Measurements from ENCODE around the gene TCEA2. TPM values are rescaled to one million over a fixed set of nuclear protein-coding genes. Genes with fewer than 3 reads are reported as not detected.

The TCEA2 gene
- total and polyA plus RNA-seq, 2 of the 13 experiments (the other 11 are each of a cell fraction or from before 2014, with no cell fraction given) = 28.1 to 33.7 TPM

- no peak for TF ChIP-seq ZNF124 (CRISPR knock-in tag; IDR thresholded peaks at IDR 0.05)
- peak; percentile 53; the same call in 1 of the 2 replicates for TF ChIP-seq PAWR (CRISPR knock-in tag; IDR thresholded peaks at IDR 0.05; ENCODE audit: borderline replicate concordance)
- peak; percentile 21; the same call in 1 of the 2 replicates for TF ChIP-seq PRDM10 (CRISPR knock-in tag; IDR thresholded peaks at IDR 0.05; ENCODE audit: low read depth)
- no peak for TF ChIP-seq ATF2 (CRISPR knock-in tag; IDR thresholded peaks at IDR 0.05)
- no peak for TF ChIP-seq NFE2L2 (IDR thresholded peaks at IDR 0.05; ENCODE audit: low read length)
- TF ChIP-seq DMAP1 (CRISPR knock-in tag; IDR thresholded peaks at IDR 0.05) = no peak; the same call in 1 of the 2 replicates
- peak; percentile 15 for TF ChIP-seq ZNF572 (CRISPR knock-in tag; IDR thresholded peaks at IDR 0.05)
- TF ChIP-seq ZNF121 (CRISPR knock-in tag; IDR thresholded peaks at IDR 0.05) = no peak
- peak; percentile 88; the same call in 1 of the 2 replicates for TF ChIP-seq ZNF589 (CRISPR knock-in tag; conservative IDR thresholded peaks at IDR 0.05)
- TF ChIP-seq JDP2 (CRISPR knock-in tag; IDR thresholded peaks at IDR 0.05; ENCODE audit: borderline replicate concordance) = no peak
- TF ChIP-seq BRCA1 (CRISPR knock-in tag; IDR thresholded peaks at IDR 0.05) = no peak
- TF ChIP-seq EED (CRISPR knock-in tag; IDR thresholded peaks at IDR 0.05) = no peak
- TF ChIP-seq KDM3A (CRISPR knock-in tag; IDR thresholded peaks at IDR 0.05; ENCODE audit: low read depth) = no peak
- no peak for TF ChIP-seq RBM39 (IDR thresholded peaks at IDR 0.05; ENCODE audit: low read depth, low read length, poor library complexity, severe bottlenecking)
- no peak for TF ChIP-seq FOXK1 (CRISPR knock-in tag; IDR thresholded peaks at IDR 0.05; ENCODE audit: borderline replicate concordance, low read depth)
- peak; percentile 63 for TF ChIP-seq ZNF609 (CRISPR knock-in tag; IDR thresholded peaks at IDR 0.05; ENCODE audit: borderline replicate concordance)
- no peak for TF ChIP-seq ZNF10 (CRISPR knock-in tag; IDR thresholded peaks at IDR 0.05; ENCODE audit: borderline replicate concordance, low read depth)
- TF ChIP-seq ZNF251 (CRISPR knock-in tag; IDR thresholded peaks at IDR 0.05) = 0 out of 2 replicates have a peak, but pooled peaks have one; percentile 75
- 0 out of 2 replicates have a peak, but pooled peaks have one; percentile 44 for TF ChIP-seq ZNF605 (CRISPR knock-in tag; IDR thresholded peaks at IDR 0.05)
These were observed 5.9 kb upstream of the TCEA2 start (continued) for GRCh38 chr20:64056889-64057627.
